Heart right ventricle (tissue), 16 donors: Measurements from ENCODE around the gene LRRC14B. TPM values are rescaled to one million over a fixed set of nuclear protein-coding genes. Genes with fewer than 3 reads are reported as not detected.
"Not testable (repeated sequence)": the region's sequence is repeated elsewhere in the genome, so short reads cannot be mapped to it uniquely, and the experiment has no call there.

ENCODE experiments used
- ATAC-seq, 8 donors: fragments of 200-7000 bp; cut with Tn5 transposase; one replicate each; pipeline ENCODE4 v1.9.1; 2020; ENCODE audit warnings: mild to moderate bottlenecking in 8 of 8, moderate library complexity in 8 of 8, moderate number of reproducible peaks in 1 of 8
- DNase-seq, 2 donors: peaks; one replicate each; pipeline ENCODE4 v3.0.0-alpha.2; 2020
- H3K27ac ChIP-seq, 10 donors: fragments of 200-600 bp; sonication (generic) in 2 of 10; one replicate each; pipeline versions ENCODE4 v1.5.0 to v1.8.0; 2020 to 2022; ENCODE audit warnings: mild to moderate bottlenecking in 3 of 10
- H3K27me3 ChIP-seq, 7 donors: fragments of 200-600 bp; one replicate each; pipeline ENCODE4 v1.8.0; 2021 to 2022; ENCODE audit warnings: mild to moderate bottlenecking in 2 of 7
- H3K36me3 ChIP-seq, 9 donors: fragments of 200-600 bp; sonication (generic) in 1 of 9; one replicate each; pipeline versions ENCODE4 v1.5.0 to v1.8.0; 2020 to 2022; ENCODE audit warnings: mild to moderate bottlenecking in 2 of 9
- H3K4me1 ChIP-seq, 9 donors: fragments of 200-600 bp; sonication (generic) in 1 of 9; one replicate each; pipeline versions ENCODE4 v1.5.0 to v1.8.0; 2020 to 2022; ENCODE audit warnings: mild to moderate bottlenecking in 4 of 9
- H3K4me3 ChIP-seq, 10 donors: fragments of 200-600 bp; sonication (generic) in 2 of 10; one replicate each; pipeline versions ENCODE4 v1.5.0 to v1.8.0; 2020 to 2022; ENCODE audit warnings: mild to moderate bottlenecking in 7 of 10, moderate library complexity in 2 of 10
- H3K9me3 ChIP-seq, 11 donors: fragments of 200-600 bp in 10 of 11; sonication (generic) in 2 of 11; one replicate each; pipeline versions ENCODE4 v1.5.0 to v1.8.0; 2013 to 2022; ENCODE audit warnings: mild to moderate bottlenecking in 2 of 11, control low read depth in 1 of 11, moderate library complexity in 1 of 11
- WGBS, 2 donors: extraction: QIAGEN DNeasy Blood & Tissue Kit; methylation state at CpG; one replicate each; pipeline ENCODE4 v1.1.7; 2013; ENCODE audit warnings: inconsistent platforms in 1 of 2; 5-methylcytosine and 5-hydroxymethylcytosine counted together
- intact Hi-C, 10 donors: fragments of 100-400 bp; cut with DNase I; formaldehyde crosslinking; loops; one replicate each; pipeline versions ENCODE4 v1.11.1 to v1.14.2; 2022
- polyA plus RNA-seq, 2 donors: library from polyadenylated mRNA; stranded (reverse); fragments of 200-250 nt; gene quantifications; one replicate each; pipeline ENCODE4 v1.2.3, GENCODE V29; 2013
- total RNA-seq, 10 donors: library from RNA; stranded (reverse); fragmentation: NEBNext Ultra II Directional in 3 of 10; extraction: Animal tissue kit (Norgen Biotek cat#: 25700) in 3 of 10; gene quantifications; one replicate each; pipeline versions ENCODE4 v1.2.1 to v1.2.4, GENCODE V29; 2021 to 2023
- TF ChIP-seq, protein P1 (sequence below), 9 donors: fragments of 200-600 bp; sonication (generic) in 2 of 9; IDR thresholded peaks; one replicate each; pipeline versions ENCODE4 v1.5.0 to v1.8.0; 2021 to 2022; ENCODE audit warnings: antibody characterized with exemption in 9 of 9, mild to moderate bottlenecking in 5 of 9, moderate library complexity in 1 of 9
- donor health status: Arrhythmogenic right ventricular cardiomyopathy.
- donor health status: ischemic (EF 13 %, LVEDD 7.1; RV severe dilation, severe dysfunction).
- donor health status: healthy with polysubstance abuse.
- donor health status: DM: no; HTN: yes; CAD: no.
- donor health status: DM: no; HTN: no; CAD: no.
- donor health status: ischemic (EF 25% LVEDD 6.9; RV normal size, moderate dysfunction).
- donor health status: ischemic (EF 25% LVEDD 5.7; RV mildly dilated, moderate dysfunction).
- donor health status: healthy.
- donor health status: DM: yes; HTN: yes; CAD: no.
- donor health status: Ischemic cardiomyopathy.
- donor health status: ischemic (EF 35%, LVEDD 5.7; RV mildly dilated, moderate dysfunction).
- donor health status: nonischemic (EF 11% LVEDD 7.7; RV severe dilation, severe dysfunction).
- donor health status: DM: yes; HTN: yes; CAD: no.
- donor health status: PGD.
- donor health status: ischemic (EF 29% LVEDD 5.4; RV normal size, mild dysfunction).
- donor health status: nonischemic (EF 23%, LVEDD 6.1; RV moderate dilation, normal function).

LRRC14B gene
- total and polyA plus RNA-seq, 12 donors = 2.6 to 96.6 (median 49.9) TPM

DNA sequence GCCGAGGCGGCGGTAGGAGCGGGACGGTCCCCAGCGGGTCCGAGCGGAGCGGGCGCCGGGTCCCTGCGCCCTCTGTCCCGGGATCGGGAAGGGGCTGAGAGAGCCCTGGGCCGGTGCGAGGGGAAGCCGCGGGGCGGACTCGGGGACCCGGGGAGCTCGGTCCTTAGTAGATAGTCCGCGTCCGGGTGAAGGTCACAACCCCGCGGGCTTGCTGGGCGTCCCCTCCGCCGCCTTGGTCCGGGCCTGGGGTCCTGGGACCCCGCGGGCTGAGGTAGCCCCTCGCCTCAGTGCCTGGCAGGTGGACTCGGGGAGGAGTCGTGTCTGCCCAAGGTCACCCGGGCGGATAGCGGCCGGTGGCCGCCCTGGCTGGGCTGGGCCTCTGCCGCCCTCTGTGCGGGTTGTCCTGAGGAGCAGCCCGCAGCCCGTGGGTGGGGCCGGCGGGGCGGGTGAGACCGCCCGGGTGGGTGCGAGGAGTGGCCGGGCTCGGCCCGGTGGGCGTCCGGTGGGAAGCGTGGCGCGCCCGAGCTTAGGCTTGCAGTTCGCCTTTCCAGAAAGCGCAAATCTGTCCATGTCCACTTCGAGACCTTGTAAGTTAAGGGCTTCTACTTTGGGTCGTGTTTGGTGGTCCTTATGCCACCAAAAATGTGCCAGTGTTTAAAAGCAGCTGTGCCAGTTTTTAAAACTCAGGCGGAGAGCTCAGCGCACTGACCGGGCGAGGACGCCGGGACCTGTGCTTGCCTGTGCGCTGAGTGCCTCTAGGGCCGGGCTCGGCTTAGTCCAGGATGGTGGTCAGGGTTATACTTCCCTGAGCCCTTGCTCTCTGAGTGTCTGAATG is 27.4 kb downstream of the LRRC14B start:
- H3K9me3 ChIP-seq = no peaks in the 10 kb centered on the region
- H3K4me1 ChIP-seq = peaks cover 3 to 61% (median 43%) of the 10 kb centered on the region in 9 donors
- no peaks in the 10 kb centered on the region for H3K27me3 ChIP-seq
- peak overlapping the region; percentile 90 to 99 (median 96) for H3K27ac ChIP-seq
- peaks cover 0 to 22% (median 0%) of the 10 kb centered on the region in 9 donors for H3K36me3 ChIP-seq
- WGBS, 2 donors = 0% methylated on average over 64 to 73 of the region's 73 CpGs
- TF ChIP-seq, protein P1, sequence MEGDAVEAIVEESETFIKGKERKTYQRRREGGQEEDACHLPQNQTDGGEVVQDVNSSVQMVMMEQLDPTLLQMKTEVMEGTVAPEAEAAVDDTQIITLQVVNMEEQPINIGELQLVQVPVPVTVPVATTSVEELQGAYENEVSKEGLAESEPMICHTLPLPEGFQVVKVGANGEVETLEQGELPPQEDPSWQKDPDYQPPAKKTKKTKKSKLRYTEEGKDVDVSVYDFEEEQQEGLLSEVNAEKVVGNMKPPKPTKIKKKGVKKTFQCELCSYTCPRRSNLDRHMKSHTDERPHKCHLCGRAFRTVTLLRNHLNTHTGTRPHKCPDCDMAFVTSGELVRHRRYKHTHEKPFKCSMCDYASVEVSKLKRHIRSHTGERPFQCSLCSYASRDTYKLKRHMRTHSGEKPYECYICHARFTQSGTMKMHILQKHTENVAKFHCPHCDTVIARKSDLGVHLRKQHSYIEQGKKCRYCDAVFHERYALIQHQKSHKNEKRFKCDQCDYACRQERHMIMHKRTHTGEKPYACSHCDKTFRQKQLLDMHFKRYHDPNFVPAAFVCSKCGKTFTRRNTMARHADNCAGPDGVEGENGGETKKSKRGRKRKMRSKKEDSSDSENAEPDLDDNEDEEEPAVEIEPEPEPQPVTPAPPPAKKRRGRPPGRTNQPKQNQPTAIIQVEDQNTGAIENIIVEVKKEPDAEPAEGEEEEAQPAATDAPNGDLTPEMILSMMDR (IDR thresholded peaks at IDR 0.05) = peak in 2 of 9 donors; percentile 5 to 6
- H3K4me3 ChIP-seq = peak overlapping the region; percentile 69 to 100 (median 96)
- ATAC-seq = peak; percentile 41 to 78 (median 68)
- peak; percentile 36 to 60 for DNase-seq
- intact Hi-C loops = loop anchor here in 2 of 10 donors (2.0 kb wide), 1 partner anchor 30 kb away; no protein-coding TSS in a partner anchor

DNA sequence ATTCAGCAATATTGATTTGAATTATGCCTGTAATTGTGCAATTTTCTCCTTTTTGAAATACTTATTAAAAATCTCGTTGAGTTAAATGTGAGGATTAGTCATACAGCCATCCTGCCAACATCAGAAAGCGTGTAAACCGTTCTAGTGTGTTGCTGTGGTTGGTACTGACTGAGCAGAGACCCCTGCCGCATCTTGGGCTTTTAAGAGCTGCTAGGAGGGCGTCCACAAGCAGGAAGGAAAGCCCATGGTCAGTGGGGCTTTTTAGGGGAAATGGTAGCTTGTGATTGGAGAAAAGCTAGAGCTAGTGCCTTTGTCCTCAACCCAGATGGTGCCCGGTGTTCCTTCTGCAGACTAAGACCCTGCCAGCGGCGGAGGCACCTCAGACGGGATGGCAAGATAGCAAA is 28.2 kb downstream of the LRRC14B start:
- intact Hi-C loops = loop anchor here in 2 of 10 donors (2.0 kb wide), 1 partner anchor 31 kb away; no protein-coding TSS in a partner anchor
- peak overlapping the region in 9 of 10 donors; percentile 94 to 99 (median 97) for H3K27ac ChIP-seq
- peak overlapping the region; percentile 69 to 100 (median 96) for H3K4me3 ChIP-seq
- peaks cover 0 to 24% (median 7%) of the 10 kb centered on the region in 9 donors for H3K36me3 ChIP-seq
- no peaks in the 10 kb centered on the region for H3K9me3 ChIP-seq
- ATAC-seq (peak in 3 of 8 donors; percentile 7 to 20 (median 9)), DNase-seq (no peak)
- WGBS, 2 donors = 12 to 18% methylated on average over 9 of the region's 9 CpGs
- no peaks in the 10 kb centered on the region for H3K27me3 ChIP-seq
- H3K4me1 ChIP-seq = peaks cover 3 to 67% (median 48%) of the 10 kb centered on the region in 9 donors
- TF ChIP-seq, protein P1 (IDR thresholded peaks at IDR 0.05) = no peak

DNA sequence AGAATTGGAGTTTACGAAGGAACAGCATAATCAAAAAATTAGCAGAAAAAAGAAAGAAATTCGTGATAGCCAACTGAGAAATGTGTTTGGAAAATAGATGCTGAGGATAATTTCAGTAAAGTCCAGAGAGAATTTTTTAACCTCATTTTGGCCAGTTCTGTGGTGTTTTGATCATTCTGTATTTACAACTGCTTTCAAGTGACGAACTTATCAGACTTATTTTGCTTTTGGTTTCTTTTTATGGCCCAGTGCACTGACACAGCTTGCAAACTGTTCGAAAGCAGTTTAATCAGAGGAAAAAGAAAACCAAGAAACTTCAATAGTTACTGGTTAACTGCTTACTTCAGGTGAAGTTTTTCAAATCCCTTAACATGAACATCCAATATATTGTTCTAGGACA is 28.7 kb downstream of the LRRC14B start:
- Histone ChIP-seq H3K4me3 (peak overlapping the region; percentile 69 to 100 (median 96)), H3K27ac (peak overlapping the region in 7 of 10 donors; percentile 96 to 99 (median 97)), H3K4me1 (peaks cover 3 to 66% (median 48%) of the 10 kb centered on the region in 9 donors), H3K36me3 (peaks cover 0 to 24% (median 12%) of the 10 kb centered on the region in 9 donors), H3K9me3 (no peaks in the 10 kb centered on the region), H3K27me3 (no peaks in the 10 kb centered on the region)
- ATAC-seq = no peak
- no peak for DNase-seq
- WGBS, 2 donors = 22 to 26% methylated on average over 4 of the region's 4 CpGs
- intact Hi-C loops = loop anchor here in 3 of 10 donors (2.0 to 10.0 kb wide), 2 partner anchors 31 to 55 kb away; partner anchors contain the start of gene PDCD6 (in 1 of the 3)
- TF ChIP-seq, protein P1 (IDR thresholded peaks at IDR 0.05) = no peak

DNA sequence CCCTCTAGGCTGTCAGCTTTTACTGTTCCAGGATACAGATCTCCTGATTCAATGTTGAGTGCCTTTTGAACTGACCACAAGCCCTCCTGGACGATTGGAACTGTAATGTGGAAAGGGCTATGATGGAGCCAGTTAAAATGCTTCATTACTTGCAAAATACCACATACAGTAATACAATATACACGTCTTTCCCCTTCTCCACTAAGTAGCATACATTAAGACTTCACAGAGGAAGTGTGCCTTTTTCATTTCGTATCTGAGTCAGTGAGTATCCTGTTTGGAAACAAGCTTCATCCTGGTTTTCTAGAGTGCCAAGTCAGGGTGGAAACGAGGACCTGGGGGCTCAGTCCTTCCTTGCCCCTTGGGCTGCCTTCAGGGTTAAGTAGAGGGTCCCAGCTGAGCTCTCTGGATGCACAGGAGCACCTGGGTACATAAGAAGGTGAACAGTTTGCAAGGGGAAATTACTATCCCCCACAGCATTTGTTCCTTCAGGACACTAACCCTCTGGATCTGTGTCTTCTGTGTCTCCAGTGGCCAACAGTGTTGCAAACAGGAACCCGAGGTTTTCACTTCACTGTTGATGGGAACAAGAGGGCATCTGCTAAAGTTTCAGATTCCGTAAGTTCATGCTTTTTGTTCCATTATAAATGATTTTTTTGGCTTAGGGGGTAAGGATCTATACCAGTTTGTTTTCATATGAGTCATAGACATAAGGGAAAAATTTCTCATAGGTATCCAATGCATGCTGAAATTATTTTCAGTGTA is 31.8 kb downstream of the LRRC14B start:
- Histone ChIP-seq H3K36me3 (peaks cover 5 to 50% (median 43%) of the 10 kb centered on the region in 9 donors), H3K4me1 (peaks cover 3 to 54% (median 44%) of the 10 kb centered on the region in 9 donors)
- DNase-seq, H3K9me3 ChIP-seq, H3K4me3 ChIP-seq, H3K27me3 ChIP-seq, ATAC-seq, H3K27ac ChIP-seq: not testable (repeated sequence)
- WGBS, 2 donors = 22 to 31% methylated on average over 6 of the region's 6 CpGs
- intact Hi-C loops = loop anchor here in 1 of 10 donors (10.0 kb wide), 1 partner anchor 52 kb away; the partner anchor contains the start of gene PDCD6
